ENCODE measurements around the gene VSTM4. TPM values are rescaled to one million over a fixed set of nuclear protein-coding genes. Genes with fewer than 3 reads are reported as not detected.

The VSTM4 gene
- total RNA-seq, result not detected in 2 replicates
- total RNA-seq (2013), result 1.1 TPM
- not detected in 2 replicates for polyA plus RNA-seq
- 0.07 and 0.09 TPM in 2 replicates for polyA minus RNA-seq

DNA sequence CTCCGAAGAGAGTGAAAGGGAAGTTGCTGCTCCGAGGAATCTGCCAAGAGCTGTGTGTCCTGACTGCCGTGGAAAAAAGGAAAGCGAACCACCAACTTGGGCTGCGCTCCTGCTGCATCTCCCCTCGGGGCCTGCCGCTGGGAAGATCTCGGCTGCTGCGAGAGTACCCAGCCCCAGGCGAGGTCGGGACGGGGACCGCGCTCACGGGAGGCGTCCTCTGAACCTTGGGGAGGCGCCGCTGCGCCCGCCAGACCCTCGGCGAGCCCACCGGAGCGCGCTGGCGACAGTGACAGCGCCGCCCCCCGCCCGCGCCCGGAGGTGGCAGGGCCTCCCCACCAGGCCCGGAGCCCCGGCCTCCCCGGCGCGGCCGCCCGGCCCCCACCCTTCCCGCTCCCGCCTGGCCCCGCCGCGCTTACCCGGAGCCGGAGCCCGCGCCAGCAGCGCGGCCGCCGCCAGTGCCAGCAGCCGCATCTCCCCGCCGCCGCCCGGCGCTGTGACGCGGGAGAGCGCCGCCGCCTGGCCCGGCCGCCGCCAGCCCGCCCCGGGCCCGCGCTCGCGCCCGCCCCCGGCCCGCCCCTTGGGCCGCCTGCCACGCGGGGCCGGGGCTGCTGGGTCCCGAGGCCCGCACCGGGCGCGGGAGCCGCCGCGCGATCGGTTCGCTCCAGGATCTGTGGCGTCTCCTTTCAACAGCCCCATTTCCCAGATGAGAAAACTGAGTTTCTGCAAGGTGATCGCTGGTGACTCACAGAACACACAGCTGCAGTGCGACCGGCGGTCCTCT lies at the start of gene VSTM4:
VSTM4 (minus strand) TSS at position 508 of the 781 bp plus-strand sequence; CDS start at position 471, 37 bp downstream.
- Histone ChIP-seq H3K4me1 (ENCODE audit: control insufficient read depth in 2 of 2, insufficient read depth in 2 of 2, low read length in 2 of 2) (peaks cover 4 to 5% of the 10 kb centered on the region in 2 donors), H3K27ac (ENCODE audit: low read length in 2 of 2) (no peak within 1 kb of the TSS), H3K79me2 (ENCODE audit: control insufficient read depth, insufficient read depth, low read length) (no peaks in the 10 kb centered on the region), H2AFZ (ENCODE audit: insufficient read depth, low read depth, low read length, poor library complexity, severe bottlenecking) (no peak within 1 kb of the TSS), H3K9ac (ENCODE audit: low read length) (no peak within 1 kb of the TSS), H3K9me3 (ENCODE audit: control extremely low read depth in 1 of 3, control insufficient read depth in 2 of 3, insufficient read depth in 1 of 3, low read length in 2 of 3) (peaks cover 0 to 5% (median 0%) of the 10 kb centered on the region in 3 donors), H3K27me3 (replicated peaks in 1 of 4; ENCODE audit: control extremely low read depth in 1 of 4, control insufficient read depth in 3 of 4, insufficient read depth in 4 of 4, low read length in 3 of 4) (peaks cover 0 to 41% (median 16%) of the 10 kb centered on the region in 4 experiments), H3K4me2 (replicated peaks; ENCODE audit: low read depth, low read length, poor library complexity, severe bottlenecking) (peak within 1 kb of the TSS; percentile 64), H3K4me3 (ENCODE audit: control extremely low read depth in 1 of 5, extremely low read depth in 1 of 5, insufficient read depth in 1 of 5, low read depth in 2 of 5, low read length in 4 of 5) (no peak within 1 kb of the TSS), H3K36me3 (replicated peaks in 1 of 2; ENCODE audit: control extremely low read depth in 1 of 2, control insufficient read depth in 1 of 2, extremely low read depth in 1 of 2, insufficient read depth in 2 of 2, low read length in 1 of 2) (no peaks in the 10 kb centered on the region), H4K20me1 (ENCODE audit: control insufficient read depth, insufficient read depth, low read length, poor library complexity, severe bottlenecking) (no peaks in the 10 kb centered on the region)
- POLR2A ChIA-PET, result no interaction called here
- intact Hi-C loops (cut with micrococcal nuclease), result no loop called here
- WGBS (ENCODE audit: insufficient coverage), result 5% methylated on average over 95 of the region's 95 CpGs
- no peaks in the 10 kb centered on the region for H3K9me3 Mint-ChIP-seq (ENCODE audit: insufficient read depth)
- ATAC-seq (ENCODE audit: low read depth) (no peak), DNase-seq (no peak)
- H3K4me3 Mint-ChIP-seq, result peak within 1 kb of the TSS; percentile 64
- TF ChIP-seq, protein P1, sequence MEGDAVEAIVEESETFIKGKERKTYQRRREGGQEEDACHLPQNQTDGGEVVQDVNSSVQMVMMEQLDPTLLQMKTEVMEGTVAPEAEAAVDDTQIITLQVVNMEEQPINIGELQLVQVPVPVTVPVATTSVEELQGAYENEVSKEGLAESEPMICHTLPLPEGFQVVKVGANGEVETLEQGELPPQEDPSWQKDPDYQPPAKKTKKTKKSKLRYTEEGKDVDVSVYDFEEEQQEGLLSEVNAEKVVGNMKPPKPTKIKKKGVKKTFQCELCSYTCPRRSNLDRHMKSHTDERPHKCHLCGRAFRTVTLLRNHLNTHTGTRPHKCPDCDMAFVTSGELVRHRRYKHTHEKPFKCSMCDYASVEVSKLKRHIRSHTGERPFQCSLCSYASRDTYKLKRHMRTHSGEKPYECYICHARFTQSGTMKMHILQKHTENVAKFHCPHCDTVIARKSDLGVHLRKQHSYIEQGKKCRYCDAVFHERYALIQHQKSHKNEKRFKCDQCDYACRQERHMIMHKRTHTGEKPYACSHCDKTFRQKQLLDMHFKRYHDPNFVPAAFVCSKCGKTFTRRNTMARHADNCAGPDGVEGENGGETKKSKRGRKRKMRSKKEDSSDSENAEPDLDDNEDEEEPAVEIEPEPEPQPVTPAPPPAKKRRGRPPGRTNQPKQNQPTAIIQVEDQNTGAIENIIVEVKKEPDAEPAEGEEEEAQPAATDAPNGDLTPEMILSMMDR (IDR thresholded peaks at IDR 0.05), result no peak
- no peak for TF ChIP-seq EZH2 (IDR thresholded peaks at IDR 0.05; ENCODE audit: borderline replicate concordance, insufficient read depth, low read depth, low read length, poor library complexity, severe bottlenecking)
- no peak within 1 kb of the TSS for H3K27ac Mint-ChIP-seq
- peaks cover 4% of the 10 kb centered on the region for H3K4me1 Mint-ChIP-seq
- CTCF ChIA-PET, result no interaction called here
- H3K27me3 Mint-ChIP-seq, result peaks cover 24% of the 10 kb centered on the region

All from B cell (primary cell).